GM23338 (cell line): ENCODE results near the gene CHST2. TPM values are rescaled to one million over a fixed set of nuclear protein-coding genes. Genes with fewer than 3 reads are reported as not detected.

Experiments used
- ATAC-seq: fragments of 200-7000 bp; cut with Tn5 transposase; 3 replicates; pipeline ENCODE4 v1.9.1; 2020
- DNase-seq: peaks from one replicate; pipeline ENCODE4 v3.0.0-alpha.2; 2015; ENCODE audit warnings: low spot score
- H2AFZ ChIP-seq: fragments of 200-600 bp; sonication (generic); 2 replicates; pipeline ENCODE4 v1.8.0; 2016; ENCODE audit warnings: antibody characterized with exemption, mild to moderate bottlenecking, moderate library complexity
- H3F3A ChIP-seq: fragments of 200-600 bp; sonication (generic); replicated peaks from 2 replicates; pipeline ENCODE4 v1.8.0; 2017; ENCODE audit warnings: antibody characterized with exemption, mixed run types, low read depth
- H3K27ac ChIP-seq: fragments of 200-600 bp; sonication (generic); 2 replicates; pipeline ENCODE4 v1.6.1; 2016; ENCODE audit warnings: low read depth
- H3K27me3 ChIP-seq: fragments of 200-600 bp; sonication (generic); 2 replicates; pipeline ENCODE4 v1.8.0; 2016; ENCODE audit warnings: mild to moderate bottlenecking, mixed run types, moderate library complexity; ENCODE audit not compliant: insufficient read depth
- H3K36me3 ChIP-seq: fragments of 200-600 bp; sonication (generic); 2 replicates; pipeline ENCODE4 v1.8.0; 2016; ENCODE audit warnings: mild to moderate bottlenecking; ENCODE audit not compliant: insufficient read depth
- H3K4me1 ChIP-seq: fragments of 200-600 bp; sonication (generic); 2 replicates; pipeline ENCODE4 v1.8.0; 2016; ENCODE audit warnings: mild to moderate bottlenecking, moderate library complexity; ENCODE audit not compliant: insufficient read depth
- H3K4me2 ChIP-seq: fragments of 200-600 bp; sonication (generic); 2 replicates; pipeline ENCODE4 v1.7.1; 2017; ENCODE audit warnings: mixed run types
- H3K4me3 ChIP-seq: fragments of 200-600 bp; sonication (generic); 2 replicates; pipeline ENCODE4 v1.6.1; 2016; ENCODE audit warnings: mixed run types
- H3K79me2 ChIP-seq: fragments of 200-600 bp; sonication (generic); replicated peaks from 2 replicates; pipeline ENCODE4 v1.8.0; 2017; ENCODE audit warnings: mild to moderate bottlenecking; ENCODE audit not compliant: insufficient read depth
- H3K9me2 ChIP-seq: fragments of 200-600 bp; sonication (generic); 2 replicates; pipeline ENCODE4 v1.8.0; 2017; ENCODE audit not compliant: insufficient read depth
- H4K20me1 ChIP-seq: fragments of 200-600 bp; sonication (generic); replicated peaks from 2 replicates; pipeline ENCODE4 v1.8.0; 2017; ENCODE audit warnings: mild to moderate bottlenecking; ENCODE audit not compliant: insufficient read depth
- H3K27ac Mint-ChIP-seq: 2 replicates; pipeline ENCODE4 v1.8.0; 2020; ENCODE audit warnings: inconsistent platforms, mild to moderate bottlenecking, moderate library complexity, mixed read lengths
- H3K27me3 Mint-ChIP-seq: 3 replicates; pipeline ENCODE4 v1.8.0; 2022; ENCODE audit warnings: low read depth, mild to moderate bottlenecking, moderate library complexity, mixed read lengths, inconsistent platforms; ENCODE audit not compliant: insufficient read depth, poor library complexity
- H3K36me3 Mint-ChIP-seq: 3 replicates; pipeline ENCODE4 v1.8.0; 2021; ENCODE audit warnings: low read depth, mild to moderate bottlenecking, inconsistent platforms, moderate library complexity, mixed read lengths
- H3K4me1 Mint-ChIP-seq: 3 replicates; pipeline ENCODE4 v1.8.0; 2020; ENCODE audit warnings: mild to moderate bottlenecking, inconsistent platforms, mixed read lengths
- H3K4me3 Mint-ChIP-seq: 3 replicates; pipeline ENCODE4 v1.8.0; 2021; ENCODE audit warnings: moderate library complexity, mild to moderate bottlenecking, inconsistent platforms, mixed read lengths
- H3K9me3 Mint-ChIP-seq: 3 replicates; pipeline ENCODE4 v1.8.0; 2020; ENCODE audit warnings: moderate library complexity, mild to moderate bottlenecking, inconsistent platforms, mixed read lengths
- CREB1 ChIP-seq: fragments of 250-450 bp; sonication (Bioruptor Pico); IDR thresholded peaks from 2 replicates; pipeline ENCODE4 v1.5.0; 2020; ENCODE audit warnings: low read depth, mild to moderate bottlenecking, moderate library complexity
- CTCF ChIP-seq, 2 experiments: fragments of 200-600 bp in 1 of 2; sonication (generic) in 1 of 2; conservative IDR thresholded peaks; 2 replicates each; pipeline versions ENCODE4 v1.5.1 to v1.6.1; 2016 to 2017; ENCODE audit warnings: antibody characterized with exemption in 2 of 2, low read depth in 2 of 2, mild to moderate bottlenecking in 2 of 2, moderate library complexity in 1 of 2
- ETS1 ChIP-seq: IDR thresholded peaks from 2 replicates; pipeline ENCODE4 v1.6.1; 2016; ENCODE audit warnings: antibody characterized with exemption
- EZH2 ChIP-seq: fragments of 200-600 bp; sonication (generic); IDR thresholded peaks from one replicate; pipeline ENCODE4 v1.8.0; 2017; ENCODE audit warnings: antibody characterized with exemption, mild to moderate bottlenecking, low read depth; ENCODE audit not compliant: unreplicated experiment
- EZH2phosphoT487 ChIP-seq: fragments of 200-600 bp; sonication (generic); IDR thresholded peaks from one replicate; pipeline ENCODE4 v1.8.1; 2018; ENCODE audit warnings: antibody characterized with exemption; ENCODE audit not compliant: unreplicated experiment
- JUNB ChIP-seq: IDR thresholded peaks from one replicate; pipeline ENCODE4 v1.6.1; 2016; ENCODE audit warnings: antibody characterized with exemption; ENCODE audit not compliant: unreplicated experiment
- NANOG ChIP-seq: IDR thresholded peaks from 2 replicates; pipeline ENCODE4 v1.6.1; 2016; ENCODE audit warnings: antibody characterized with exemption, borderline replicate concordance
- STAT1 ChIP-seq: IDR thresholded peaks from one replicate; pipeline ENCODE4 v1.6.1; 2016; ENCODE audit warnings: antibody characterized with exemption; ENCODE audit not compliant: unreplicated experiment
- ZNF114 ChIP-seq: fragments of 250-450 bp; sonication (Bioruptor Pico); IDR thresholded peaks from 2 replicates; pipeline ENCODE4 v1.5.0; 2020; ENCODE audit warnings: mild to moderate bottlenecking, moderate library complexity
- ZNF331 ChIP-seq: fragments of 250-450 bp; sonication (Bioruptor Pico); IDR thresholded peaks from 2 replicates; pipeline ENCODE4 v1.5.0; 2020; ENCODE audit warnings: low read depth, mild to moderate bottlenecking, moderate library complexity
- polyA plus RNA-seq: library from polyadenylated mRNA; unstranded; fragments of >200 nt; fragmentation: Nextera tagmentation; extraction: Ambion mirVana; gene quantifications from 2 replicates; pipeline ENCODE4 v1.2.1, GENCODE V29; 2016
- total RNA-seq: library from RNA; depleted of rRNA; stranded (reverse); fragments of >200 nt; shearing (Covaris generic); gene quantifications from 2 replicates; pipeline ENCODE4 v1.2.3, GENCODE V29; 2014
- TF ChIP-seq, protein P1 (sequence below): IDR thresholded peaks from one replicate; pipeline ENCODE4 v1.6.1; 2018; ENCODE audit warnings: antibody characterized with exemption; ENCODE audit not compliant: unreplicated experiment
- TF ChIP-seq, protein P2 (sequence below): fragments of 250-450 bp; sonication (Bioruptor Pico); IDR thresholded peaks from 2 replicates; pipeline ENCODE4 v1.5.0; 2020; ENCODE audit warnings: mild to moderate bottlenecking, moderate library complexity

CHST2 gene
- total and polyA plus RNA-seq, 2 experiments from 2014 or later: 4.1 to 28.3 TPM

- no peak for TF ChIP-seq CTCF (conservative IDR thresholded peaks at IDR 0.05; ENCODE audit: low read depth in 2 of 2)
- TF ChIP-seq EZH2phosphoT487: no peak
- TF ChIP-seq CREB1: no peak
- no peak for TF ChIP-seq STAT1
- no peak for TF ChIP-seq NANOG
- TF ChIP-seq JUNB: no peak
- TF ChIP-seq ZNF331 (CRISPR knock-in tag): no peak
- TF ChIP-seq EZH2: no peak
Observed at GRCh38 chr3:143101792-143102381, 17.7 kb upstream of the CHST2 start (continued).

GRCh38 chr3:143103652-143104051 lies 15.9 kb upstream of the CHST2 start:
- Histone ChIP-seq H2AFZ (no peak overlapping the region), H3K4me3 (no peak overlapping the region), H3K27me3 (no peaks in the 10 kb centered on the region), H3K79me2 (no peaks in the 10 kb centered on the region), H3K9me2 (no peaks in the 10 kb centered on the region), H4K20me1 (no peaks in the 10 kb centered on the region), H3F3A (no peaks in the 10 kb centered on the region), H3K36me3 (peaks cover 5% of the 10 kb centered on the region; the same call in 1 of the 2 replicates), H3K27ac (no peak overlapping the region), H3K4me1 (no peaks in the 10 kb centered on the region), H3K4me2 (no peak overlapping the region)
- Mint-ChIP-seq H3K27me3 (no peaks in the 10 kb centered on the region), H3K9me3 (peaks cover 43% of the 10 kb centered on the region), H3K4me1 (no peaks in the 10 kb centered on the region), H3K4me3 (no peak overlapping the region), H3K36me3 (peaks cover 24% of the 10 kb centered on the region), H3K27ac (no peak overlapping the region)
- no peak for ATAC-seq
- no peak for DNase-seq
- TF ChIP-seq ZNF114 (CRISPR knock-in tag): no peak
- TF ChIP-seq, protein P1, sequence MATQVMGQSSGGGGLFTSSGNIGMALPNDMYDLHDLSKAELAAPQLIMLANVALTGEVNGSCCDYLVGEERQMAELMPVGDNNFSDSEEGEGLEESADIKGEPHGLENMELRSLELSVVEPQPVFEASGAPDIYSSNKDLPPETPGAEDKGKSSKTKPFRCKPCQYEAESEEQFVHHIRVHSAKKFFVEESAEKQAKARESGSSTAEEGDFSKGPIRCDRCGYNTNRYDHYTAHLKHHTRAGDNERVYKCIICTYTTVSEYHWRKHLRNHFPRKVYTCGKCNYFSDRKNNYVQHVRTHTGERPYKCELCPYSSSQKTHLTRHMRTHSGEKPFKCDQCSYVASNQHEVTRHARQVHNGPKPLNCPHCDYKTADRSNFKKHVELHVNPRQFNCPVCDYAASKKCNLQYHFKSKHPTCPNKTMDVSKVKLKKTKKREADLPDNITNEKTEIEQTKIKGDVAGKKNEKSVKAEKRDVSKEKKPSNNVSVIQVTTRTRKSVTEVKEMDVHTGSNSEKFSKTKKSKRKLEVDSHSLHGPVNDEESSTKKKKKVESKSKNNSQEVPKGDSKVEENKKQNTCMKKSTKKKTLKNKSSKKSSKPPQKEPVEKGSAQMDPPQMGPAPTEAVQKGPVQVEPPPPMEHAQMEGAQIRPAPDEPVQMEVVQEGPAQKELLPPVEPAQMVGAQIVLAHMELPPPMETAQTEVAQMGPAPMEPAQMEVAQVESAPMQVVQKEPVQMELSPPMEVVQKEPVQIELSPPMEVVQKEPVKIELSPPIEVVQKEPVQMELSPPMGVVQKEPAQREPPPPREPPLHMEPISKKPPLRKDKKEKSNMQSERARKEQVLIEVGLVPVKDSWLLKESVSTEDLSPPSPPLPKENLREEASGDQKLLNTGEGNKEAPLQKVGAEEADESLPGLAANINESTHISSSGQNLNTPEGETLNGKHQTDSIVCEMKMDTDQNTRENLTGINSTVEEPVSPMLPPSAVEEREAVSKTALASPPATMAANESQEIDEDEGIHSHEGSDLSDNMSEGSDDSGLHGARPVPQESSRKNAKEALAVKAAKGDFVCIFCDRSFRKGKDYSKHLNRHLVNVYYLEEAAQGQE: no peak
- TF ChIP-seq, protein P2, sequence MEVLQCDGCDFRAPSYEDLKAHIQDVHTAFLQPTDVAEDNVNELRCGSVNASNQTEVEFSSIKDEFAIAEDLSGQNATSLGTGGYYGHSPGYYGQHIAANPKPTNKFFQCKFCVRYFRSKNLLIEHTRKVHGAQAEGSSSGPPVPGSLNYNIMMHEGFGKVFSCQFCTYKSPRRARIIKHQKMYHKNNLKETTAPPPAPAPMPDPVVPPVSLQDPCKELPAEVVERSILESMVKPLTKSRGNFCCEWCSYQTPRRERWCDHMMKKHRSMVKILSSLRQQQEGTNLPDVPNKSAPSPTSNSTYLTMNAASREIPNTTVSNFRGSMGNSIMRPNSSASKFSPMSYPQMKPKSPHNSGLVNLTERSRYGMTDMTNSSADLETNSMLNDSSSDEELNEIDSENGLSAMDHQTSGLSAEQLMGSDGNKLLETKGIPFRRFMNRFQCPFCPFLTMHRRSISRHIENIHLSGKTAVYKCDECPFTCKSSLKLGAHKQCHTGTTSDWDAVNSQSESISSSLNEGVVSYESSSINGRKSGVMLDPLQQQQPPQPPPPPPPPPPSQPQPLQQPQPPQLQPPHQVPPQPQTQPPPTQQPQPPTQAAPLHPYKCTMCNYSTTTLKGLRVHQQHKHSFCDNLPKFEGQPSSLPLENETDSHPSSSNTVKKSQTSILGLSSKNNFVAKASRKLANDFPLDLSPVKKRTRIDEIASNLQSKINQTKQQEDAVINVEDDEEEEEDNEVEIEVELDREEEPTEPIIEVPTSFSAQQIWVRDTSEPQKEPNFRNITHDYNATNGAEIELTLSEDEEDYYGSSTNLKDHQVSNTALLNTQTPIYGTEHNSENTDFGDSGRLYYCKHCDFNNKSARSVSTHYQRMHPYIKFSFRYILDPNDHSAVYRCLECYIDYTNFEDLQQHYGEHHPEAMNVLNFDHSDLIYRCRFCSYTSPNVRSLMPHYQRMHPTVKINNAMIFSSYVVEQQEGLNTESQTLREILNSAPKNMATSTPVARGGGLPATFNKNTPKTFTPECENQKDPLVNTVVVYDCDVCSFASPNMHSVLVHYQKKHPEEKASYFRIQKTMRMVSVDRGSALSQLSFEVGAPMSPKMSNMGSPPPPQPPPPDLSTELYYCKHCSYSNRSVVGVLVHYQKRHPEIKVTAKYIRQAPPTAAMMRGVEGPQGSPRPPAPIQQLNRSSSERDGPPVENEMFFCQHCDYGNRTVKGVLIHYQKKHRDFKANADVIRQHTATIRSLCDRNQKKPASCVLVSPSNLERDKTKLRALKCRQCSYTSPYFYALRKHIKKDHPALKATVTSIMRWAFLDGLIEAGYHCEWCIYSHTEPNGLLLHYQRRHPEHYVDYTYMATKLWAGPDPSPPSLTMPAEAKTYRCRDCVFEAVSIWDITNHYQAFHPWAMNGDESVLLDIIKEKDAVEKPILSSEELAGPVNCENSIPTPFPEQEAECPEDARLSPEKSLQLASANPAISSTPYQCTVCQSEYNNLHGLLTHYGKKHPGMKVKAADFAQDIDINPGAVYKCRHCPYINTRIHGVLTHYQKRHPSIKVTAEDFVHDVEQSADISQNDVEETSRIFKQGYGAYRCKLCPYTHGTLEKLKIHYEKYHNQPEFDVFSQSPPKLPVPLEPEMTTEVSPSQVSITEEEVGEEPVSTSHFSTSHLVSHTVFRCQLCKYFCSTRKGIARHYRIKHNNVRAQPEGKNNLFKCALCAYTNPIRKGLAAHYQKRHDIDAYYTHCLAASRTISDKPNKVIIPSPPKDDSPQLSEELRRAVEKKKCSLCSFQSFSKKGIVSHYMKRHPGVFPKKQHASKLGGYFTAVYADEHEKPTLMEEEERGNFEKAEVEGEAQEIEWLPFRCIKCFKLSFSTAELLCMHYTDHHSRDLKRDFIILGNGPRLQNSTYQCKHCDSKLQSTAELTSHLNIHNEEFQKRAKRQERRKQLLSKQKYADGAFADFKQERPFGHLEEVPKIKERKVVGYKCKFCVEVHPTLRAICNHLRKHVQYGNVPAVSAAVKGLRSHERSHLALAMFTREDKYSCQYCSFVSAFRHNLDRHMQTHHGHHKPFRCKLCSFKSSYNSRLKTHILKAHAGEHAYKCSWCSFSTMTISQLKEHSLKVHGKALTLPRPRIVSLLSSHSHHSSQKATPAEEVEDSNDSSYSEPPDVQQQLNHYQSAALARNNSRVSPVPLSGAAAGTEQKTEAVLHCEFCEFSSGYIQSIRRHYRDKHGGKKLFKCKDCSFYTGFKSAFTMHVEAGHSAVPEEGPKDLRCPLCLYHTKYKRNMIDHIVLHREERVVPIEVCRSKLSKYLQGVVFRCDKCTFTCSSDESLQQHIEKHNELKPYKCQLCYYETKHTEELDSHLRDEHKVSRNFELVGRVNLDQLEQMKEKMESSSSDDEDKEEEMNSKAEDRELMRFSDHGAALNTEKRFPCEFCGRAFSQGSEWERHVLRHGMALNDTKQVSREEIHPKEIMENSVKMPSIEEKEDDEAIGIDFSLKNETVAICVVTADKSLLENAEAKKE: no peak
- no peak for TF ChIP-seq CREB1
- TF ChIP-seq ZNF331 (CRISPR knock-in tag): no peak
- no peak for TF ChIP-seq EZH2
- no peak for TF ChIP-seq NANOG
- TF ChIP-seq ETS1: no peak
- no peak for TF ChIP-seq JUNB
